H1 (cell line): Measurements from ENCODE around the gene GARNL3. TPM values are rescaled to one million over a fixed set of nuclear protein-coding genes. Genes with fewer than 3 reads are reported as not detected.

Source experiments
- JUND ChIP-seq: IDR thresholded peaks from 2 replicates; pipeline ENCODE4 v1.6.1; 2011; ENCODE audit warnings: mild to moderate bottlenecking, improper control_type of control experiment, low read length
- polyA plus RNA-seq, 7 experiments: library from polyadenylated mRNA; depleted of rRNA in 3 of 7; stranded (reverse) in 5 of 7; unstranded in 2 of 7; fragments of >200 nt in 5 of 7; fragments of 200-250 nt in 2 of 7; gene quantifications; 1 replicate in 5 of 7; 2 replicates in 1 of 7; 4 replicates in 1 of 7; pipeline versions ENCODE4 v1.2.1 to v1.2.3, GENCODE V29; 2011 to 2013; ENCODE audit warnings: missing spikeins in 2 of 7, mixed read lengths in 2 of 7
- total RNA-seq: library from RNA; stranded (reverse); fragmentation: NEBNext Ultra II Directional; extraction: Animal tissue kit (Norgen Biotek cat#: 25700); gene quantifications from 2 replicates; pipeline ENCODE4 v1.2.1, GENCODE V29; 2021

Gene GARNL3
- total and polyA plus RNA-seq, 2 of the 8 experiments (the other 6 are each of a cell fraction or from before 2014, with no cell fraction given): 6.5 to 18.3 TPM

DNA sequence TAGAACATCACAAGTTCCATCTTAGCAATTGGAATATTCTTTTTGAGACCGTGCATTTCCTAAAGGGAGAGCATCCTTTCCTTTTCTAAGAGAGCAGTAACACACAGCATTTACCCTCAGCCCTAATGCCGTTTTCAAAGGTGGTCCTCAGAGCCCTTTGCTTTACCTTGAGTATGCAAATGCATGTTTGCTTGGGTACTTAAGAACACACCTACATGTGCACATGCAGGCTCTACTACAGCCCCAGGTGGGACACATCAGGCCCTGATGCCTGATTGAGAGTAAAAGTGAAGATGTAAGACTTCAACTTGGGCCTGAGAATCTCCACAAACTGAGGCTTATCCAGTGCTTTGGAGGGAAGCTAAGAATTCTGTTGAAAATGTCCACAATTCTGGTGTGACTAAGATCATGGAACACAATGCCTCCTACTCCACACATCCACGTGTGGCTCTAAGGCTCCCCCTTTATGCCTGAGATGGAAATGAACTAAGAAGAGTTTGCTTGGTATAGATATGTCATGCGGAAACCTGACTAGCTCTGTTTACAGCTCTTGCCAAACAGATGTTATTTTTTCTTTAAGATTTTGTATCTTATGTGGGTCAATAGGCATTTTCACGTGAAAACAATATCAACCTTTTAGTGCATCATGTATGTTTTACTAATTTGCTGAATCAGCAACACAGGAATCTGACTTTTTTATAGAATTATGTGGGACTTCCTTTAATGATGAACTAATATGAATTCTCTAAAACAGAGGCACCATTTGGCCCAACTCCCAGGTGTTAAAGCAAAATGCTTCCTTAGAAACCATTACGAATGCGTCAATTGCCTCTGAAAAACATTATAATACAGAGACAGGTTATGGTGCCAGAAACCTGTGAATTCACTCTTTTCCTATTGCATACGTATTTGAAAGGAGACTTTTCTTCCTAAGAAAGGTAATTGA, 83.5 kb downstream of the GARNL3 start (continued):
- no peak for TF ChIP-seq JUND
